SK-N-DZ (cell line): ENCODE data around the gene DNAH8.

Source experiments
- DNase-seq: peaks from one replicate; pipeline ENCODE4 v3.0.0-alpha.2; 2015; ENCODE audit warnings: low spot score
- small RNA-seq, 2 experiments: library from RNA; depleted of rRNA; stranded (forward); fragments of <200 nt; gene quantifications; one replicate each; pipeline ENCODE3, GENCODE V24; 2014

DNAH8 gene

DNA sequence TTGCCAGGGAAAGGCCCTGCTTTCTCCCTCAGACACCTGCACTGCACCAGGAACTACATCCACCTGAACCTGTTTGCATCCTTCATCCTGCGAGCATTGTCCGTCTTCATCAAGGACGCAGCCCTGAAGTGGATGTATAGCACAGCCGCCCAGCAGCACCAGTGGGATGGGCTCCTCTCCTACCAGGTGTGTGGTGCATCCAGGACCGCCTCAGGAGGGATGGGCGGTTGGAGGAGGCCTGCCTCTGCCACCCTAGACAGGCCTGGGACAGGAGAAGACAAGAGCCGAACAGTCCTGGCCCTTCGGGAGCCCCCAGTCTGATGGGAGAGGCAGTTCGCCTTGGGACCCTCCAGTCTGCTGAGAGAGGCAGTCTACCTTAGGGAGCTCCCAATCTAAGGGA, 357.7 kb downstream of the DNAH8 start:
- no peak for DNase-seq

- no peak for DNase-seq
These were observed 358.6 kb downstream of the DNAH8 start for GRCh38 chr6:39073471-39074355.

DNA sequence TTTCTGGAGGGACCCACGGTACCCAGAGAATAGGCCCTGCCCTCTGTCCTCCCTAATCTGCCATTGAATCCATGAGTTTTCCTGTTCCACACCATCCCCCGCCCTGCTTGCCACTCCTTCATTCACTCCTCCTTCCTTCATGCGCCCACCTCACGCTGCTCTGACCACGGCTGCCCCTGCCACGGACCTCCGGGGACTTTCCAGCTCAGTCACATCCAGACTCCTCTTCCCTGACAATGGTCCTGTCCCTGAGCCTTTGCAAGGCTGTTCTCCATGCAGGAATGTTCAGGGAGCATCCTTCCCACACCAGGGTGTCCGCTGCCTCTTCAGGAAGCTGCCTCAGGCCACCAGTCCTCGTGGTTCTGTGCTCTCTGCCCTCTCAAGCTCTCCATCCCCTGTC, 359.4 kb downstream of the DNAH8 start:
- DNase-seq, result no peak

DNA sequence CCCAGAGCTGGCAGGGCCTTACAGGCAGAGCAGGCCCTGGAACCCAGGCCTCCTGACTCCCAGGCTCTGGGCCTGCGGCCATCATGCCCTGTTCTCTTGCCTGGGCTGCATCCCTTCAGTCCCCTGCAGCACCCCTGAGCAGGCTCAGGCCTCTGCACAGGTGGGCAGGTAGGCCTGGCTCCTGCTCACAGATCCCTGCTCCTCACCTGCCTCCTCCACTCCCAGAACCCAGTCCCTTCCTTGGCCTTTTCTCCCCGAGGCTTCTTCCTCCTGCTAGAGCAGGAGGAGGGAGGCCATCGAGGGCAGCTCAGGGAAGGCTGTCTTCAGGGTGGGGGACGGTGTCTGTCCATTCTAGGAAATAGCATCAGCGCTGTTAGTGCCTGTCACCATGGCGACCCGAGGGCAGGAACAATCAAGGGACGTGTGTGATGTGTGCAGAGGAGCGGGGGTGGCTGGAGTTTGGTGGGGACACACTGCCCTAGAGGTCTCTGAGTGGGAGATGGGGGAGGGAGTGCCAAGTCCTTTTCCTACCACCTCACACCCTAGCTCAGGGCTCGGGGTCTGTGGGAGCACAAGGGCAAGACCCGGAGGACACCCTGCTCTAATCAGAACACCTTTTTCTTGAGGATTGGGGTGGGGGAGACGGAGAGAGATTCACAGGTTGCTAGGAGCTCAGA, 360.0 kb downstream of the DNAH8 start:
- DNase-seq, result no peak

DNA sequence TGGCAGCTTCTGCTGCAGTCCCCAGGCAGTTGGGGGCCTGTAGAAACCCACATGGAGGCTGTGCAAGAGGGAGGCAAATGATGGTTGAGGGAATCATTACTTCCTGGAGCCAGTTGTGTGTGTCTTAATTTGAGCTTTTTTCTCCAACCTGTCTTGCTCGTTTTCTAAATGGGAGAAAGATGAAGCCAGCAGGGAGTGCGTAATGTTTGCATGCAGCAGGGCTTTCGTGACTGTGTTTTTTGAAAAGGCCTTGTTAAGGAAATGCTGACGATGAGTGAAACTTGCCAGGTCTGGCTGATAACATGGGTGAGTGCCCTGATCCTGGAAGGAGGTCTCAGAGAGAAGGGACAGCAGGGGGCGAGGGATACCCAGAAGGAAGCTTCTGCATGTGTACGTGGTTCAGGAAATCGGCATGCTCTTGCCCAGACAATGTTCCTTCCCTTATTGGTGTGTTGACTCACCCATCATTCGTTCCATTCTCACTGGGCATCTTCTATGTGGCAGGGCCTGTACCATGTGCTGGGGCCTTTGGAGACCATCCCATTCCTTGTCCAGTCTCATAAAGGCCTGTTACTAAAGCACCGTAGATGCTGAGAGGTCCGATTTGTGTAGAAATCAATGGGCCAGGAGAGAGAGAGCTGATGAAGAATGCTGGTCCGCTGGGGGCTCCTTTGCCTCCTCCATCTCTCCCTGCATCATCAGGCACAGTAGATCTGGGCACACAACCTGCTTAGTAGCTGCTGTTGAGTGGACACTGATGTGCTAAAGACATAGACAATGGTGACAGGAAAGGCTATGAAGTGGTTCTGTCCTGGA, 360.9 kb downstream of the DNAH8 start:
- no peak for DNase-seq

- DNase-seq, result no peak
These were observed 361.8 kb downstream of the DNAH8 start for GRCh38 chr6:39076623-39077535.

GRCh38 chr6:39077882-39078594, 362.9 kb downstream of the DNAH8 start:
- DNase-seq, result no peak

- no peak for DNase-seq
These were observed 363.6 kb downstream of the DNAH8 start for GRCh38 chr6:39078695-39079094.

- DNase-seq, result no peak
These were observed 364.4 kb downstream of the DNAH8 start for GRCh38 chr6:39079197-39080125.

Small RNA genes lying within 50 kb of the gene (small RNA-seq; reads per million reads assigned to genes)
- 0 reads per million in 2 experiments for gene AL034345.1
- gene RF00393, result 0 to 0.05 reads per million in 2 experiments
